Left lobe of liver (tissue), 2 donors: ENCODE data around the gene RASAL1. TPM values are rescaled to one million over a fixed set of nuclear protein-coding genes. Genes with fewer than 3 reads are reported as not detected.
A peak's percentile ranks its signal among the peaks of the same experiment; 100 is the strongest.

Source experiments
- ATAC-seq: fragments of 200-7000 bp; cut with Tn5 transposase; one replicate; pipeline ENCODE4 v1.9.1; 2020; ENCODE audit warnings: mild to moderate bottlenecking, moderate library complexity
- DNase-seq: peaks from one replicate; pipeline ENCODE4 v3.0.0-alpha.2; 2020; ENCODE audit warnings: low spot score
- total RNA-seq: library from RNA; stranded (reverse); gene quantifications from one replicate; pipeline ENCODE4 v1.2.1, GENCODE V29; 2021
- donor health status: DM: no; HTN: no; CAD: no; lungs with moderate emphysema.
- donor health status: DM: no; HTN: yes; CAD: no.

Gene RASAL1
- total RNA-seq: 0.25 TPM

GRCh38 chr12:113135178-113136127 is at the start of gene RASAL1:
Gene RASAL1 (minus strand): TSS chr12:113135761. CDS start chr12:113135462, 299 bp downstream.
- peak; percentile 87 for ATAC-seq
- no peak for DNase-seq

- peak; percentile 91 for DNase-seq
- ATAC-seq: peak; percentile 81
These were observed 49.3 kb upstream of the RASAL1 start for GRCh38 chr12:113184900-113185179.

GRCh38 chr12:113184098-113184899 is 48.7 kb upstream of the RASAL1 start:
- DNase-seq: no peak
- peak; percentile 36 for ATAC-seq

- DNase-seq: no peak
- no peak for ATAC-seq
These were observed 47.5 kb upstream of the RASAL1 start for GRCh38 chr12:113183030-113183589.

- ATAC-seq (no peak), DNase-seq (no peak)
These were observed 46.4 kb upstream of the RASAL1 start for GRCh38 chr12:113181975-113182374.

- ATAC-seq (no peak), DNase-seq (no peak)
These were observed 44.8 kb upstream of the RASAL1 start for GRCh38 chr12:113180333-113180732.

- no peak for DNase-seq
- no peak for ATAC-seq
These were observed 43.5 kb upstream of the RASAL1 start for GRCh38 chr12:113179023-113179422.

- DNase-seq (peak; percentile 70), ATAC-seq (peak; percentile 96)
These were observed 39.2 kb upstream of the RASAL1 start for GRCh38 chr12:113174461-113175384.

- no peak for ATAC-seq
These were observed 37.6 kb upstream of the RASAL1 start for GRCh38 chr12:113173081-113173698.

GRCh38 chr12:113172185-113172584 is 36.6 kb upstream of the RASAL1 start:
- ATAC-seq (no peak), DNase-seq (no peak)

More at GRCh38 chr12:113173081-113173698, 37.6 kb upstream of the RASAL1 start:
- no peak for DNase-seq

GRCh38 chr12:113171543-113171942 is 36.0 kb upstream of the RASAL1 start:
- DNase-seq (no peak), ATAC-seq (no peak)

- ATAC-seq: no peak
- DNase-seq: no peak
These were observed 35.4 kb upstream of the RASAL1 start for GRCh38 chr12:113170926-113171325.

- ATAC-seq (no peak), DNase-seq (no peak)
These were observed 34.9 kb upstream of the RASAL1 start for GRCh38 chr12:113170457-113170856.

GRCh38 chr12:113169697-113170096 is 34.1 kb upstream of the RASAL1 start:
- DNase-seq: no peak
- no peak for ATAC-seq

GRCh38 chr12:113167868-113168267 is 32.3 kb upstream of the RASAL1 start:
- DNase-seq (no peak), ATAC-seq (no peak)

- DNase-seq (no peak), ATAC-seq (no peak)
These were observed 30.2 kb upstream of the RASAL1 start for GRCh38 chr12:113165521-113166450.

GRCh38 chr12:113164014-113164413 is 28.5 kb upstream of the RASAL1 start:
- DNase-seq: no peak
- no peak for ATAC-seq

- DNase-seq (no peak), ATAC-seq (no peak)
These were observed 27.4 kb upstream of the RASAL1 start for GRCh38 chr12:113163030-113163360.
